ENCODE results near the gene WDR48.

Gene WDR48

DNA sequence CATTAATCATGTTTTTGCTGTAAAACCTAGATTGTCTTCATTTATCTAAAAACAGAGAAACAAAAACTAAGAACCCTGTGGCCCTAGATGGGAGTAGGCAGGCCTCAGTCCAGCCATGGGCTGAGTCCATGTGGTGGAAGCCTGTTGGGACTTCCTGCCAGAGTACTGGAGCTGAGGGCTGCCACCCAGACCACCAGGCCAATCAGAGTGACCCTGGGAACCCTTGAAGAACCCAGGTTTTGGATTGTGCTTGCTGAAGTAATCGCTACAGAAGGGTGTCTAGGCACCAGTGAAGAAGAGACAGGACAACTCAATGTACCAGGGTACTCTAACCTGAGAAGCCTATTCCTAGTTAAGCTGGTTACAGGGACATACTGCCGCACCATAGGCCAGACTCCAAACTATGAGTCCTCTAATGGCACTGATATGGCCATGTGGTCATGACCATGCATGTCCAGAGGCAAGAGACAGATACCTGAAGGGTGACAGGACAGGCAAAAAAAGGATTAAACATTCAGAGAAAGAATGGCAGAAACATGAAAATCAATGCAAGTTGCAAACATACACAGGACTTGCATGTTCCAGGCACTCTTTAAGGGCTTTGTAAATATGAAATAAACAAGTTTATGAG, 88.6 kb downstream of the WDR48 start:
- DNase-seq (ENCODE audit: low read depth): no peak

DNA sequence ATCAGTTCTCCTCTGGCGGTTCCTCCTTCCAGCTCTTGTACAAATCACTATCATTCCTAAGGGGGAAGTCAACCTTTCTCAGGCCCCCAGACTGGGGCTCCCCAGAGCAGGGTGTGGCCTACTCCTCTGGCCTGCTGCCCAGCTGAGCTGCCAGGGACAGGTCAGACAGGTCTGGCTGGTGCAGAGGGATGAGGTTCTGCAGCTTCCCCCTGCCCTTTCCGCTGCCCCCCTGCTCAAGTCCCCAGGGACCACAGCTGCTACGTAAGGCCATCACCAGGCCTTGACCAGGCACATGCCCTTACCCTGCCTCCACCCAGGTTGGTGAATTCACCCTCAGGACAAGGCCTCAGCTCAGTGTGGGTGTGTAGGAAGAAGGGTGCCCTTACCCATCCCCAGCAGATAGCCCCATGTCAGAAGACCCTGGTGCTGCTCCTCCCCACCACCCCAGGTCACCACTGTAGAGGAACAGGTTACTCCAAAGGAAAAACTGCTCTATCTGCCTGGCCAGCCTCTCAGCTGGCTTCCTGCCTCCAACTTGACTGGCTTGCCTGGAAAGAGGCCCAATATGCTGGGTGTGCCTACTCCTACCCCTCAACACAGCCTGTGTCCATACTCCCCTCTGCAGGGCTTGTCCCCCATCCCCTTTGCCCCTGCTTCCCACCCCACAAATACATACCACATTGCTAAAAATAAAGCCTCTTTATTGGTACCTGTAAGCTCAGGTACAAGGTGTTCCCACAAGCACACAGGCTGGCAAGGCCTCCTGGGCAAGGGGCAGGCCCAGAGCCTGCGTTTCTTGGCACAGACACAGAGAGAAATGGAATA, 89.6 kb downstream of the WDR48 start:
- no peak for DNase-seq (ENCODE audit: low read depth)

DNA sequence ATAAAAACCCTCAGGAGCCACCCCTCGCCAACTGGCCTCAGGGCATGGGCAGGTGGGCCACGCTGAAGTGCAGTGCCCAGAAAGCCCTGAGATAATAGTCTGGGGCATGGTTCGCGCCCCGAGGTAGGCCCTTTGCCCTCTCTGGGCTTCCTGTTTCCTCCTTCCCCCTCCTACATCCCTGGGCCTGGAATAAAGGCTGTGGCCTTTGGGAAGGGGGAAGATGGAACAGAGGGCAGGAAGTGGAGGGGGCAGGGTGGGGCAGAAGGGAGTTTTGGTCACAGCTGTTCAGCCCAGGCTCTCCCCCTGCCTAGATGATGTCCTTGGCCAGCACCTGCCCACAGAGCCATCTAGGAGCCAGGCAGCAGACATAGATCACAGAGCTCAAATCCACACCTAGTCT, 90.3 kb downstream of the WDR48 start:
- DNase-seq (ENCODE audit: low read depth): no peak

DNA sequence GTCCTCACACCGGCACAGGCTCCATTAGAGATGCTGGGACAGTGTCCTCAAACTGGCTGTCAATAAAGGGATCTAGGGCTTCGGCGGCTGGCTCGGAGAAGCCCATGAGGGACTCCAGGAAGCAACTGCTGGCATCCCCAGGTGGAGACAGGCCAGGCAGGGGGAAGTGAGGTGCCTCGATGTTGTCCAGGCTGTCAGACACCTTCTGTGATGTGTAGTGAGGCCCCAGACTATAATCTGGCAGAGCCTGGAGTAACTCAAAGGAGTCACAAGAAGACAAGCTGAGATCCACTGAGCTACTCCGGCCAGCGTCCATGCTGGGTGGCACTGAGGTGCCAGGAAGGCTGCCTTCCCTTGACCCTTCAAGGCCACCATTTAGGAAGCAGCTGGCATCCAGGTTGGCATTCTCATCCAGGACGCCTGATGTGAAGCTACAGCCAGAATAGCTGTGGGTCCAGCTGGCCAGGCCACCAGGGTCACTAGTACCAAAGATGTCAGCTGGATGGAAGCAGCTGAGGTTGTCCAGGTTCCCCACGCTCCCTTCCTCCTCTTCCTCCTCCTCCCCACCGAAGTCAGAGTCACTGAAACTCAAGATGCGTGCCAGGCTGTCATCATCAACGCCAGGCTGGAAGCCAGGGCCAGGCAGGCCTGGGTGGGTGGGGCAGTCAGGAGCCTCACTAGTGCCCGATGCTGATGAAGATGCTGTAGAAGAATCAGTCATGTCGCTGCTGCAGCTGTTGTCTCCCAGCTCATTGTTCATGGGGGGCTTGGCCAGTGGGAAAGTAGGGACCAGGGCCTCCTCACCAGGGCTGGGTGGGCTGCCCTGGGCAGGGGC, 91.5 kb downstream of the WDR48 start:
- no peak for DNase-seq (ENCODE audit: low read depth)

DNA sequence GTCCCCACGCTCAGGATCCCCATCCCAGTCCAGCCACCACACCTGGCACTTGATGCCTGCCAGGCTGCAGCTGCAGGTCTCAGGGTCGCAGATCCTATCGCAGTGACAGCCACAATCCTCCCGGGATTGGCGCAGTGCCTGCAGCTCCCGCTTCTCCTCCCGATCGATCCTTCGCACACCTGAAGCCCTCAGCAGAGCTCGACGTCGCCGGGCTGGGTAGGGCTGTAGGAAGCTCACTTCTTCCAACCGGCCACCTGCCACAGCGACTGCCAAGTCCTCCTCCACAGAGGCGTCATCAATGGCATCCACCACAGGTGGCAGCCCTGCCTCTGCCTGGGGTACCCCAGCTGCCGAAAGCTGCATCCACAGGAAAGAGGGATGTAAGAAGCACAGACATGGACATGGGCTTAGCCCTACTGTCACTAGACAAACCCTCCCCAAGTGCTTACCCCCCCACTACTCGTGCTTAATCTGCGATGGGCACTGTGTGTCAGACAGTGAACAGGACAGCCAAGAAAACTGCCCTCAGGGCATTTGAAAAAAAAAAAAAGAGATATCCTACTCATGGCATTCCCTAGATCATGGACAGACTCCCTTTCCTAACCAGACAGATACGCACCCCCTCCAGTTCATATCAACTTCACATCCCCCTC, 92.4 kb downstream of the WDR48 start:
- no peak for DNase-seq (ENCODE audit: low read depth)

DNA sequence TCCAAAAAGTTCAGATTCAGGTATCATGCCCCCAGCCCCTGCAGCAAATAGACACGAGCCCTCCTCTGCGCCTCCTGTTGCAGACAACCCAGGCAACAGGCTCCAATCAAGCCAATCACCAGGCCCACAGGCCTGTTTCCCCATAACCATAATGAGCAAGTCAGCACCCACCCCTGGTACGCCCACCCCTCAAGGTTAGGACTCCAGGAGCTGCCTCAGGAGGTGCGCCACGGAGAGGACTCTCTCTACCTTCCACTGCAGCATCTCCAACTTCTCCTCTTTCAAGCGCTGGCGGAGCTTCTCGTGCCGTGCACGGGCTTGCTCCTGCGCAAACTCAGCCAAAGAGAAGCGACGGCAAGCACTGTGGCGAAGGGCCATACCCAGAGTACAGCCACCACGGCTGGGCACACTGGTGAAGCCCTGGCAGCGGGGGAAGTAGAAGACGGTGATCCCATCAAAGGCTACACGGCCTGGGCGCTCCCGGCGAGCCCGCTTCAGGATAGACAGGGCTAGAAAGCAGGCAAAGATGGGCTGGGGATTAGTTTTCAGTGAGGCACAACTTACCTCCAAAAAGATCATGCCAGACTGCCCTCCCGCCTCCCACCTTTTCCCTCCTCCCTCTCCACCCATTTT, 93.0 kb downstream of the WDR48 start:
- DNase-seq (ENCODE audit: low read depth): no peak

DNA sequence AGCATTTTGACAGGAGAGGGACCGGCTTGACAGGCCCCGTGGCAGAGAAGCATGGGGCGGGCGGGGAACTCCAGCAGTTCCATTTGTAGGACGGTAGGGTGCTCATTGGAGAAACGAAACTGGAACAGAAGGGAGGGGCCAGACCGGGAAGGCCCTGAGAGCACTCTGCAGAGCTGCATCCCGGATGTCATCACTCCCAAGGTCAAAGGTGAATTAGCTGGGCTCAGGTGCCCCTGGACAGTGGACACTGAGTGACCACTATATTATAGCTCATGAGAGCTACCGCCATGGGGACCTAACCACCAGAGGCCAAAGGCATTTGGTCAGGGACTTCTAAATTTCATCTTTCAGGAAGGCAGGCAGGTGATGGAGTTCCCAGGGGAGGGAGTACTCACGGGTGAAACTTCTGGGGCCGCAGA, 94.3 kb downstream of the WDR48 start:
- no peak for DNase-seq (ENCODE audit: low read depth)
